H1 (cell line): ENCODE data around the gene BCAR3. TPM values are rescaled to one million over a fixed set of nuclear protein-coding genes. Genes with fewer than 3 reads are reported as not detected.

Experiments used
- CTCF ChIA-PET: fragments of 300-600 bp; sonication (Branson Sonifier 250); formaldehyde crosslinking; loops from one replicate; lab custom pipeline; 2021; ENCODE audit not compliant: partially characterized antibody; lab: Charles Lee
- POLR2A ChIA-PET: fragments of 300-600 bp; sonication (Branson Sonifier 250); formaldehyde crosslinking; loops from one replicate; lab custom pipeline; 2021; ENCODE audit warnings: inconsistent platforms; ENCODE audit not compliant: partially characterized antibody; lab: Charles Lee
- DNase-seq, 2 experiments: peaks; one replicate each; pipeline versions ENCODE4 v3.0.0 to v3.0.0-alpha.2; 2010 to 2022; ENCODE audit warnings: low spot score in 2 of 2, low read depth in 1 of 2, mixed read lengths in 1 of 2
- FAIRE-seq: peaks from 2 replicates; lab custom pipeline; 2011; peaks lifted over from hg19 to GRCh38; lab: Jason Lieb, UNC
- H2AFZ ChIP-seq: 2 replicates; pipeline ENCODE4 v1.8.1; 2012; ENCODE audit warnings: low read length, inconsistent platforms
- H2AK5ac ChIP-seq: 2 replicates; pipeline ENCODE4 v1.6.1; 2013; ENCODE audit warnings: low read depth, low read length
- H2BK120ac ChIP-seq: replicated peaks from 2 replicates; pipeline ENCODE3; 2013; ENCODE audit warnings: low read depth, low read length, inconsistent platforms
- H2BK12ac ChIP-seq: 2 replicates; pipeline ENCODE4 v1.6.1; 2013; ENCODE audit warnings: low read depth, low read length
- H2BK15ac ChIP-seq: 2 replicates; pipeline ENCODE4 v1.6.1; 2013; ENCODE audit warnings: low read length
- H2BK20ac ChIP-seq: 2 replicates; pipeline ENCODE4 v1.6.1; 2013; ENCODE audit warnings: low read length
- H2BK5ac ChIP-seq: 2 replicates; pipeline ENCODE4 v1.6.1; 2013; ENCODE audit warnings: low read depth, low read length
- H3K14ac ChIP-seq: 2 replicates; pipeline ENCODE4 v1.6.1; 2013; ENCODE audit warnings: inconsistent platforms; ENCODE audit not compliant: insufficient read length
- H3K18ac ChIP-seq: 2 replicates; pipeline ENCODE4 v1.6.1; 2013; ENCODE audit warnings: low read length; ENCODE audit errors: extremely low read depth
- H3K23ac ChIP-seq: 2 replicates; pipeline ENCODE4 v1.6.1; 2013; ENCODE audit warnings: inconsistent platforms; ENCODE audit not compliant: insufficient read length
- H3K23me2 ChIP-seq: 2 replicates; pipeline ENCODE4 v1.6.1; 2013; ENCODE audit warnings: low read depth, low read length
- H3K27ac ChIP-seq: 2 replicates; pipeline ENCODE4 v1.6.1; 2011; ENCODE audit warnings: low read depth, low read length, inconsistent platforms
- H3K27me3 ChIP-seq, 4 experiments: replicated peaks in 1 of 4; 1 replicate in 1 of 4; 2 replicates in 3 of 4; pipeline versions ENCODE4 v1.6.1 to v1.8.1; 2011 to 2013; ENCODE audit warnings: low read length in 3 of 4, mild to moderate bottlenecking in 3 of 4, inconsistent platforms in 2 of 4, mixed read lengths in 2 of 4, moderate library complexity in 1 of 4; ENCODE audit not compliant: control insufficient read depth in 3 of 4, insufficient read depth in 3 of 4; ENCODE audit errors: extremely low read depth in 1 of 4
- H3K36me3 ChIP-seq, 4 experiments: 2 replicates each; pipeline versions ENCODE4 v1.6.1 to v1.8.1; 2011 to 2013; ENCODE audit warnings: mild to moderate bottlenecking in 4 of 4, low read length in 3 of 4, moderate library complexity in 2 of 4, control low read depth in 1 of 4, inconsistent platforms in 1 of 4; ENCODE audit not compliant: insufficient read depth in 4 of 4, control insufficient read depth in 2 of 4
- H3K4ac ChIP-seq: replicated peaks from 2 replicates; pipeline ENCODE3; 2013; ENCODE audit warnings: low read length, low read depth, mixed read lengths, inconsistent platforms; ENCODE audit not compliant: insufficient read length
- H3K4me1 ChIP-seq, 4 experiments: replicated peaks in 1 of 4; 1 replicate in 1 of 4; 2 replicates in 3 of 4; pipeline versions ENCODE4 v1.6.1 to v1.8.1; 2011 to 2013; ENCODE audit warnings: low read length in 3 of 4, inconsistent platforms in 2 of 4, mixed read lengths in 1 of 4; ENCODE audit not compliant: insufficient read depth in 4 of 4, control insufficient read depth in 3 of 4
- H3K4me2 ChIP-seq, 2 experiments: 2 replicates each; pipeline versions ENCODE4 v1.6.1 to v1.8.1; 2011 to 2013; ENCODE audit warnings: low read depth in 2 of 2, low read length in 2 of 2, control low read depth in 1 of 2, inconsistent platforms in 1 of 2, mild to moderate bottlenecking in 1 of 2; ENCODE audit not compliant: insufficient read depth in 1 of 2
- H3K4me3 ChIP-seq, 4 experiments: fragments of 200-600, 300-600 bp in 1 of 4; sonication (generic), shearing (Covaris generic), sonication (Bioruptor Twin) in 1 of 4; 2 replicates each; pipeline versions ENCODE4 v1.5.1 to v1.8.1; 2011 to 2016; ENCODE audit warnings: low read length in 4 of 4, low read depth in 3 of 4, control low read depth in 2 of 4, inconsistent platforms in 2 of 4, mild to moderate bottlenecking in 2 of 4, mixed read lengths in 1 of 4, moderate library complexity in 1 of 4; ENCODE audit not compliant: insufficient read depth in 2 of 4; ENCODE audit errors: extremely low read depth in 1 of 4
- H3K56ac ChIP-seq: replicated peaks from 2 replicates; pipeline ENCODE3; 2013; ENCODE audit warnings: low read depth, mild to moderate bottlenecking, mixed read lengths, low read length, inconsistent platforms; ENCODE audit not compliant: insufficient read length
- H3K79me1 ChIP-seq: 2 replicates; pipeline ENCODE4 v1.6.1; 2013; ENCODE audit warnings: low read depth, low read length, control low read depth
- H3K79me2 ChIP-seq, 2 experiments: 2 replicates each; pipeline versions ENCODE4 v1.6.1 to v1.8.1; 2012 to 2013; ENCODE audit warnings: low read length in 2 of 2, mild to moderate bottlenecking in 2 of 2, inconsistent platforms in 1 of 2; ENCODE audit not compliant: insufficient read depth in 2 of 2, control insufficient read depth in 1 of 2
- H3K9ac ChIP-seq, 4 experiments: replicated peaks in 1 of 4; 1 replicate in 1 of 4; 2 replicates in 3 of 4; pipeline versions ENCODE4 v1.6.1 to v1.8.1; 2011 to 2013; ENCODE audit warnings: low read depth in 3 of 4, low read length in 3 of 4, control low read depth in 2 of 4, mild to moderate bottlenecking in 2 of 4, moderate library complexity in 2 of 4, inconsistent platforms in 1 of 4; ENCODE audit errors: extremely low read depth in 1 of 4
- H3K9me3 ChIP-seq, 2 experiments: 2 replicates each; pipeline versions ENCODE4 v1.6.1 to v1.8.1; 2012 to 2013; ENCODE audit warnings: mild to moderate bottlenecking in 2 of 2, moderate library complexity in 2 of 2, control low read depth in 1 of 2, inconsistent platforms in 1 of 2, low read depth in 1 of 2, low read length in 1 of 2, mixed read lengths in 1 of 2; ENCODE audit not compliant: insufficient read depth in 2 of 2
- H4K20me1 ChIP-seq, 2 experiments: replicated peaks in 1 of 2; 2 replicates each; pipeline versions ENCODE3 to v1.8.1; 2011 to 2013; ENCODE audit warnings: inconsistent platforms in 2 of 2, low read length in 2 of 2, mild to moderate bottlenecking in 1 of 2; ENCODE audit not compliant: insufficient read depth in 2 of 2, control insufficient read depth in 1 of 2
- H4K5ac ChIP-seq: 2 replicates; pipeline ENCODE4 v1.6.1; 2013; ENCODE audit warnings: low read length, low read depth, mixed read lengths, inconsistent platforms; ENCODE audit not compliant: insufficient read length
- H4K8ac ChIP-seq: 2 replicates; pipeline ENCODE4 v1.8.0; 2013; ENCODE audit warnings: mild to moderate bottlenecking, moderate library complexity, low read length, inconsistent platforms; ENCODE audit not compliant: insufficient read depth; ENCODE audit errors: extremely low read depth
- H4K91ac ChIP-seq: replicated peaks from 2 replicates; pipeline ENCODE3; 2013; ENCODE audit warnings: low read length, mixed read lengths, inconsistent platforms; ENCODE audit not compliant: insufficient read length
- CEBPB ChIP-seq: IDR thresholded peaks from 2 replicates; pipeline ENCODE4 v1.6.1; 2012; ENCODE audit warnings: low read depth, low read length
- CREB1 ChIP-seq: IDR thresholded peaks from 2 replicates; pipeline ENCODE4 v1.6.1; 2012; ENCODE audit warnings: inconsistent platforms
- EZH2 ChIP-seq: fragments of 200-600 bp; sonication (generic); IDR thresholded peaks from 2 replicates; pipeline ENCODE4 v1.7.1; 2012; ENCODE audit warnings: low read depth, mild to moderate bottlenecking, moderate library complexity, low read length, inconsistent platforms; ENCODE audit not compliant: severe bottlenecking
- RNF2 ChIP-seq: fragments of 200-900, 300-1000 bp; sonication (generic); IDR thresholded peaks from 2 replicates; pipeline ENCODE4 v1.7.1; 2016; ENCODE audit warnings: borderline replicate concordance, low read depth, mild to moderate bottlenecking, antibody characterized with exemption, low read length; ENCODE audit not compliant: poor library complexity, severe bottlenecking; ENCODE audit errors: missing control alignments
- YY1 ChIP-seq: IDR thresholded peaks from 2 replicates; pipeline ENCODE4 v1.6.1; 2011; ENCODE audit warnings: low read depth, mild to moderate bottlenecking, low read length
- WGBS, 2 experiments: shearing (Covaris generic) in 1 of 2; methylation state at CpG; one replicate each; pipeline versions ENCODE4 v1.1.6 to v1.1.7; 2013 to 2015; ENCODE audit warnings: low lambda C conversion rate in 2 of 2, mixed read lengths in 2 of 2, inconsistent platforms in 1 of 2, low coverage in 1 of 2, missing lambda C conversion rate in 1 of 2; ENCODE audit not compliant: insufficient replicate concordance in 2 of 2, insufficient coverage in 1 of 2, insufficient read length in 1 of 2; ENCODE audit errors: extremely low coverage in 1 of 2, missing lambda C conversion rate in 1 of 2; 5-methylcytosine and 5-hydroxymethylcytosine counted together
- polyA plus RNA-seq, 7 experiments: library from polyadenylated mRNA; depleted of rRNA in 3 of 7; stranded (reverse) in 5 of 7; unstranded in 2 of 7; fragments of >200 nt in 5 of 7; fragments of 200-250 nt in 2 of 7; gene quantifications; 1 replicate in 5 of 7; 2 replicates in 1 of 7; 4 replicates in 1 of 7; pipeline versions ENCODE4 v1.2.1 to v1.2.3, GENCODE V29; 2011 to 2013; ENCODE audit warnings: missing spikeins in 2 of 7, mixed read lengths in 2 of 7
- total RNA-seq: library from RNA; stranded (reverse); fragmentation: NEBNext Ultra II Directional; extraction: Animal tissue kit (Norgen Biotek cat#: 25700); gene quantifications from 2 replicates; pipeline ENCODE4 v1.2.1, GENCODE V29; 2021

Gene BCAR3
- total and polyA plus RNA-seq, 2 of the 8 experiments (the other 6 are each of a cell fraction or from before 2014, with no cell fraction given), result 5.6 to 9.2 TPM

DNA sequence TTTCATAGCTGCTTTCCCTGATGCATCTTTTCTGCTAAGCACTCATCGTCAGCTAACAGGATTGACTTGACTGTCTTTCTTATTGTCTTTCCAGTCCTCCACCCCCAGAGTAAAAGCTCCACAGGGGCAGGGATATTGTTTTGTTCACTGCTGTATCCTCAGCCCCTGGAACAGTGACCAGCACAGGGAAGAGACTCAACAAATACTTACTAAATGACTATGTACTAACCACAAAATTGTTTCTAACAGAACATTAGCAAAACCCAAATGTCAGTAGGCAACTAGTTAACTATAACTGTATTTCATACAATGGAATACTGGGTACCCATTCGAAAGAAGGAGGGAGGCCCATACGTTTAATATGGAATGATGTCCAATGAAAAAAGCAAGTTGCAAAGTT lies 53.0 kb downstream of the BCAR3 start:
- H3K4me2 ChIP-seq, result no peak overlapping the region
- H3K36me3 ChIP-seq, result no peaks in the 10 kb centered on the region
- H3K23ac ChIP-seq, result no peak overlapping the region
- no peak overlapping the region for H2BK20ac ChIP-seq
- H3K56ac ChIP-seq, result no peak overlapping the region
- no peak overlapping the region for H2AK5ac ChIP-seq
- no peak overlapping the region for H2BK15ac ChIP-seq
- H3K27ac ChIP-seq, result no peak overlapping the region
- no peaks in the 10 kb centered on the region for H3K27me3 ChIP-seq
- no peak for DNase-seq
- H4K8ac ChIP-seq, result no peak overlapping the region
- POLR2A ChIA-PET, result interaction anchor here (0.7 to 1.7 kb wide), 4 partner anchors 183 to 219 kb away, joined by 3 to 6 read pairs (median 3); no protein-coding TSS in a partner anchor
- no peaks in the 10 kb centered on the region for H3K79me2 ChIP-seq
- no peak overlapping the region for H3K14ac ChIP-seq
- H3K18ac ChIP-seq, result no peak overlapping the region
- no peaks in the 10 kb centered on the region; the same call in 1 of the 2 replicates for H3K23me2 ChIP-seq
- no peaks in the 10 kb centered on the region for H4K20me1 ChIP-seq
- CTCF ChIA-PET, result interaction anchor here (0.6 to 31.2 kb wide), 43 partner anchors 10 to 329 kb away, joined by 3 to 620 read pairs (median 5); partner anchors contain the start of gene BCAR3
- H3K9ac ChIP-seq, result no peak overlapping the region
- H2BK5ac ChIP-seq, result no peak overlapping the region
- H2AFZ ChIP-seq, result no peak overlapping the region
- H4K91ac ChIP-seq, result no peak overlapping the region
- no peaks in the 10 kb centered on the region for H3K79me1 ChIP-seq
- no peaks in the 10 kb centered on the region for H3K9me3 ChIP-seq
- H2BK120ac ChIP-seq, result no peak overlapping the region
- H3K4ac ChIP-seq, result no peak overlapping the region
- H3K4me1 ChIP-seq, result 0 out of 7 replicates have a peak, but pooled peaks cover 0 to 2% (median 0%) of the 10 kb centered on the region in 4 experiments
- TF ChIP-seq CREB1 (no peak), EZH2 (no peak), RNF2 (no peak), CEBPB (no peak), YY1 (no peak)
- TF ChIP-seq, all 59 proteins: peak for 0
- no peak overlapping the region for H4K5ac ChIP-seq
- 92% methylated on average over 3 of the region's 3 CpGs; no CpG with 5 or more reads in 1 of the 2 experiments for WGBS, 2 experiments
- no peak overlapping the region; the same call in 1 of the 2 replicates for H2BK12ac ChIP-seq
- FAIRE-seq, result no peak
- no peak overlapping the region for H3K4me3 ChIP-seq
